Subcutaneous adipose tissue (tissue), 4 donors: ENCODE measurements around the gene NHERF2. TPM values are rescaled to one million over a fixed set of nuclear protein-coding genes. Genes with fewer than 3 reads are reported as not detected.

Experiments
- total RNA-seq, 4 donors: library from RNA; depleted of rRNA; stranded (reverse); fragments of >200 nt; gene quantifications; one replicate each; pipeline ENCODE4 v1.1.0, GENCODE V29; 2016
- TF ChIP-seq, protein P1 (sequence below): fragments of 450-650 bp; IDR thresholded peaks from one replicate; pipeline ENCODE4 v1.5.1; 2016; ENCODE audit warnings: low read depth, mild to moderate bottlenecking, control low read depth, antibody characterized with exemption, moderate library complexity

NHERF2 gene
- total RNA-seq, 4 donors from 2014 or later: 15.1 to 140 (median 48.9) TPM

DNA sequence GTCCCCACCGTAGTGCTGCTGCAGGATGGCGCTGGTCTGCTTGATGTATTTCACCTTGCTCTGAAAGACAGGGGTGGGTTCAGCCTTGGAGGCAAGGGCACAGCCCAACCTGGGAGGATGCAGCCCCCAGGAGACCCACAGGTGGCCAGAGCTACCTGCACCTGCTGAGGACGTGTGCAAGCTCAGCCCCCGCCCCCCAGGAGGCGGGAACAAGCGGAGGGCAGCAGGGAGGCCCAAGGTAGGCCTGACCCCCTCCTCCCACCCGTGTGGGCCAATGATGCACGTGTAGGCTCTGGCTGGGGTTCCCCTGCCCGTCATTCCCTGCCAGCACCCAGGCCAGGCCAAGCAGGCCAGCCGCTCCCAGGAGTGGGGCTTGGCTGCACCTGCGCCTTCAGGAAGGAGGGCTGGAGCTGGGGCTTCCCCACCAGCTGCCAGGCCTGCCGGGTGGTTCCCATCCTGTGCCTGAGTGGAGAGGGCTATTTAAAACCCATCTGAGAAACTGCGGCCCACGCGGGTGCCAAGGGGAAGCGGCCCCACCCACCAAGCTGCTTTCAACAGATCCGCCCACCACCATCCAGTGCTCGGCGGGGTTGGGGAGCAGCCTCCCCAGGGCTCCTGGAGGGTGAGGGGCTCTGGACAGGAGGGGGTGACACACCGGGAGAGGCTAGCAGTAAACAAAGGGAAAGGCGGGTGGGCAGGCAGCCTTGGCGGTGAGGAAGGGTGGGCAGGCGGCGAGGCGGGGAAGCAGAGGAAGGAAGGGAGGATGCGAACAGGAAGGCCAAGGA is 17.2 kb downstream of the NHERF2 start:
- TF ChIP-seq, protein P1, sequence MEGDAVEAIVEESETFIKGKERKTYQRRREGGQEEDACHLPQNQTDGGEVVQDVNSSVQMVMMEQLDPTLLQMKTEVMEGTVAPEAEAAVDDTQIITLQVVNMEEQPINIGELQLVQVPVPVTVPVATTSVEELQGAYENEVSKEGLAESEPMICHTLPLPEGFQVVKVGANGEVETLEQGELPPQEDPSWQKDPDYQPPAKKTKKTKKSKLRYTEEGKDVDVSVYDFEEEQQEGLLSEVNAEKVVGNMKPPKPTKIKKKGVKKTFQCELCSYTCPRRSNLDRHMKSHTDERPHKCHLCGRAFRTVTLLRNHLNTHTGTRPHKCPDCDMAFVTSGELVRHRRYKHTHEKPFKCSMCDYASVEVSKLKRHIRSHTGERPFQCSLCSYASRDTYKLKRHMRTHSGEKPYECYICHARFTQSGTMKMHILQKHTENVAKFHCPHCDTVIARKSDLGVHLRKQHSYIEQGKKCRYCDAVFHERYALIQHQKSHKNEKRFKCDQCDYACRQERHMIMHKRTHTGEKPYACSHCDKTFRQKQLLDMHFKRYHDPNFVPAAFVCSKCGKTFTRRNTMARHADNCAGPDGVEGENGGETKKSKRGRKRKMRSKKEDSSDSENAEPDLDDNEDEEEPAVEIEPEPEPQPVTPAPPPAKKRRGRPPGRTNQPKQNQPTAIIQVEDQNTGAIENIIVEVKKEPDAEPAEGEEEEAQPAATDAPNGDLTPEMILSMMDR: no peak

DNA sequence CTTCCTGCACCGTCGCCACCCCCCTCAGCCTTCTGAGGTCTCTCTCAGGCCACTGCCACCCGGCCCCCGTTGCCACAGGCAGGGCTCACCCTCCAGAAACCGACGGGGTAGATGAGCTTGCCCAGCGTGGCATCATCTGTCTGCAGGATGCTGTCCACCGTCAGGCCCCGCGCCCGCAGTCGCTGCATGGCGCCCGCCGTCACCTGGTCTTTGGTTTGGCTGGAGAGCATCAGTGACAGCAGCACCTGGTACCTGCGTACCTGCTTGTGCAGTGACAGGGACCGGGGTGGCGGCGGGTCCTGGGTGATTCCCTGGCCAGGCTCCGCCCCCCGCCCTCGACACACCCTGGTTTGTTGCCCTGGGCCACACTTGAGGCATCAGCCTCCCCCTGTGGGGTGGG is 17.8 kb downstream of the NHERF2 start:
- TF ChIP-seq, protein P1: no peak

DNA sequence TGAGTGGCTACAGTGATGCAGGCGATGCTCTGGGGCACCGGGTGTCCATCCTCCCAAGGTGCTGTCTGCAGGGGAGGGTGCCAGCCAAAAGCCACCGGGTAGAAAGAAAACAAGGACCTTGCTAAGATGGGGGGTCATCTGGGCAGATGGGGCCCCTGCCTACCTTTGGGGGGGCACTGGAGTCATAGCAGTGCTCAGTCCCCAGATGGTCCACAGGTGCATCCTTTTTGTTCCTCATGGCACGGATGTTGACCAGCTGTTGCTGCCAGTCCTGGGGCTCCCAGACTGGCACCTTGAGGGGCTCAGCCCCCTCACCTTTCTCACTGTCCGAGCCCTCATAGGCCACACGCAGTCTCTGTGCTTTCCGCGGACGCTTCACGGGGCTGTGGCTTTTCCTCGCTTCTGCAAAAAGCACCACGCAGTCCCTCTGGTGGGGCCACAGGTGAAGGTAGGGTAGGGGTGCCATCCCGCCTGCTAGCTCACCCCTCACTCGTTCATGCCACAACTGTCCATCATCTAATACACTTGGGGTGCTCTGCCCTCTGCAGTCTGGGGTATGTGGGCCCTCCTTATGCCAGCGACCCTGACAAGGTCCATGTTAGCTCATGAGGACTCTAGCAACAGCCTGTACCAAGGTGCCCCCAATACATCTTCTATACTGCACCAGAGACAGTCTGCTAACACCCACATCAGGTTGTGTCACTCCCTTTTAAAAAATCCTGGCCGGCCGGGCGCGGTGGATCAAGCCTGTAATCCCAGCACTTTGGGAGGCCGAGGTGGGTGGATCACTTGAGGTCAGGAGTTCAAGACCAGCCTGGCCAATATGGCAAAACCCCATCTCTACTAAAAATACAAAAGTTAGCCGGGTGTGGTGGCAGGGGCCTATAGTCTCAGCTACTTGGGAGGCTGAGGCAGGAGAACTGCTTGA is 19.5 kb downstream of the NHERF2 start:
- TF ChIP-seq, protein P1: no peak

GRCh38 chr16:2046893-2047329 is 20.2 kb downstream of the NHERF2 start:
- TF ChIP-seq, protein P1: no peak

- TF ChIP-seq, protein P1: no peak
Observed at GRCh38 chr16:2047330-2048115, 20.8 kb downstream of the NHERF2 start, which contains the start of the genes NTHL1 and TSC2. NTHL1 (minus strand) TSS chr16:2047834; CDS start chr16:2047823, 11 bp downstream. TSC2 (plus strand) TSS chr16:2047985; CDS start chr16:2048616, 631 bp downstream.

DNA sequence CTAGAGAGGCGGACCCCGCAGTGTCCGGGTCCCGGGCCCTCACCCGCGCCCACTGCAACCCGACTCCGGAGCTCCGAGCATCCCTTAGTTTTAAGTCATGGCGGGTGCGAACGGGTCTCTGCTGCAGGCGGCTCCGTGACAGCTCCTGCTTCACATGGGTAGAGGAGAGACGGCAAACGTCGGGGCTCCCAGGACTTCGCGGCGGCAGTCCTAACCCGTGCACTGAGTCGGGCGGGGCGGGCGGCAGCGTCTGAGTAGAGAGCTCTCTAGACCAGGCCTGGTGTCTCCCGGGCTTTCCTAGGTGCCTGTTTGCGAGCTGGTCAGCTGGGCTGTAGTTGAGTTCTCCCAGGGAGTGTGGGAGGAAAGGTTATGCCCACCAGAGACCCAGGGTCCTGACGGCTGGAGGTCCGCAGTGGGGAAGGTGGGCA is 21.4 kb downstream of the NHERF2 start:
- TF ChIP-seq, protein P1: no peak
